HG03095 (cell line): Measurements from ENCODE around the gene SYTL5.
"Not testable (repeated sequence)": the region's sequence is repeated elsewhere in the genome, so short reads cannot be mapped to it uniquely, and the experiment has no call there.

Experiments
- ATAC-seq: cut with Tn5 transposase; IDR thresholded peaks from one replicate; pipeline ENCODE4 v1.9.1; 2021; ENCODE audit warnings: moderate library complexity; ENCODE audit not compliant: unreplicated experiment

SYTL5 gene

GRCh38 chrX:38006291-38006690 is at the start of gene SYTL5:
SYTL5 (plus strand) TSS chrX:38006553; CDS start chrX:38033890, 27,337 bp downstream.
- ATAC-seq = no peak

- ATAC-seq = no peak
Observed at GRCh38 chrX:37958525-37959211, 47.7 kb upstream of the SYTL5 start.

GRCh38 chrX:37959212-37960021 is 46.9 kb upstream of the SYTL5 start:
- ATAC-seq = no peak

GRCh38 chrX:37961118-37961517 is 45.2 kb upstream of the SYTL5 start:
- ATAC-seq = no peak

- no peak for ATAC-seq
Observed at GRCh38 chrX:37967714-37968113, 38.6 kb upstream of the SYTL5 start.

GRCh38 chrX:37975421-37975820 is 30.9 kb upstream of the SYTL5 start:
- no peak for ATAC-seq

GRCh38 chrX:37976153-37976552 is 30.2 kb upstream of the SYTL5 start:
- no peak for ATAC-seq

- no peak for ATAC-seq
Observed at GRCh38 chrX:37984880-37985279, 21.5 kb upstream of the SYTL5 start.

GRCh38 chrX:37986893-37987292 is 19.5 kb upstream of the SYTL5 start:
- no peak for ATAC-seq

GRCh38 chrX:37989304-37989703 is 17.0 kb upstream of the SYTL5 start:
- no peak for ATAC-seq

GRCh38 chrX:37991303-37991702 is 15.1 kb upstream of the SYTL5 start:
- not testable (repeated sequence) for ATAC-seq

- no peak for ATAC-seq
Observed at GRCh38 chrX:37993176-37993575, 13.2 kb upstream of the SYTL5 start.

GRCh38 chrX:37993837-37994619 is 12.3 kb upstream of the SYTL5 start:
- no peak for ATAC-seq

GRCh38 chrX:37995428-37995827 is 10.9 kb upstream of the SYTL5 start:
- ATAC-seq = no peak

GRCh38 chrX:37997096-37997495 is 9.3 kb upstream of the SYTL5 start:
- ATAC-seq = no peak

- ATAC-seq = no peak
Observed at GRCh38 chrX:37998586-37999262, 7.6 kb upstream of the SYTL5 start.

GRCh38 chrX:38000706-38001105 is 5.6 kb upstream of the SYTL5 start:
- ATAC-seq = no peak

- ATAC-seq = no peak
Observed at GRCh38 chrX:38004046-38004445, 2.3 kb upstream of the SYTL5 start.

GRCh38 chrX:38006778-38007177 is 425 bp downstream of the SYTL5 start:
- ATAC-seq = no peak

- no peak for ATAC-seq
Observed at GRCh38 chrX:38008658-38009057, 2.3 kb downstream of the SYTL5 start.

GRCh38 chrX:38009641-38010040 is 3.3 kb downstream of the SYTL5 start:
- ATAC-seq = no peak
